ENCODE measurements around the gene MORN3. TPM values are rescaled to one million over a fixed set of nuclear protein-coding genes. Genes with fewer than 3 reads are reported as not detected.
A peak's percentile ranks its signal among the peaks of the same experiment; 100 is the strongest.

MORN3 gene
- total RNA-seq, 3 donors from 2014 or later (not counting 1 experiment from before 2014, with no cell fraction given), result 3.0 to 7.6 (median 4.4) TPM

DNA sequence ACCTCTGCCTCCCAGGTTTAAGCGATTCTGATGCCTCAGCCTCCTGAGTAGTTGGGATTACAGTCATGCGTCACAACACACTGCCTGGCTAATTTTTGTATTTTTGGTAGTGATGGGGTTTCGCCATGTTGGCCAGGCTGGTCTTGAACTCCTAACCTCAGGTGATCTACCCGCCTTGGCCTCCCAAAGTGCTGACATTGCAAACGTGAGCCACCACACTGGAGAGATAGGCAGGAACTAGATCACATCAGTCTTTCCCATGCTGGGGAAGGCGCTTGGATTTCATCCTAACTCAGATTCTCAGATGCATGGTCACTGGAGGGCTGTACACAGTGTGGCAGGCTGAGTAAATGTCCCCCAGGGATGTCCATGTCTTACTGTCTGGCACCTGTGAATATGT is 61.2 kb downstream of the MORN3 start:
- Histone ChIP-seq H3K27ac (ENCODE audit: low read length) (no peak overlapping the region), H3K4me1 (ENCODE audit: control insufficient read depth, insufficient read depth, low read length) (no peaks in the 10 kb centered on the region), H3K36me3 (ENCODE audit: control insufficient read depth, insufficient read depth, low read length) (no peaks in the 10 kb centered on the region), H3K4me3 (ENCODE audit: low read length) (no peak overlapping the region), H3K9me3 (ENCODE audit: control insufficient read depth, insufficient read depth, low read length) (no peaks in the 10 kb centered on the region), H3K27me3 (ENCODE audit: control insufficient read depth, insufficient read depth, low read length) (no peaks in the 10 kb centered on the region)
- TF ChIP-seq, protein P1, sequence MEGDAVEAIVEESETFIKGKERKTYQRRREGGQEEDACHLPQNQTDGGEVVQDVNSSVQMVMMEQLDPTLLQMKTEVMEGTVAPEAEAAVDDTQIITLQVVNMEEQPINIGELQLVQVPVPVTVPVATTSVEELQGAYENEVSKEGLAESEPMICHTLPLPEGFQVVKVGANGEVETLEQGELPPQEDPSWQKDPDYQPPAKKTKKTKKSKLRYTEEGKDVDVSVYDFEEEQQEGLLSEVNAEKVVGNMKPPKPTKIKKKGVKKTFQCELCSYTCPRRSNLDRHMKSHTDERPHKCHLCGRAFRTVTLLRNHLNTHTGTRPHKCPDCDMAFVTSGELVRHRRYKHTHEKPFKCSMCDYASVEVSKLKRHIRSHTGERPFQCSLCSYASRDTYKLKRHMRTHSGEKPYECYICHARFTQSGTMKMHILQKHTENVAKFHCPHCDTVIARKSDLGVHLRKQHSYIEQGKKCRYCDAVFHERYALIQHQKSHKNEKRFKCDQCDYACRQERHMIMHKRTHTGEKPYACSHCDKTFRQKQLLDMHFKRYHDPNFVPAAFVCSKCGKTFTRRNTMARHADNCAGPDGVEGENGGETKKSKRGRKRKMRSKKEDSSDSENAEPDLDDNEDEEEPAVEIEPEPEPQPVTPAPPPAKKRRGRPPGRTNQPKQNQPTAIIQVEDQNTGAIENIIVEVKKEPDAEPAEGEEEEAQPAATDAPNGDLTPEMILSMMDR (IDR thresholded peaks at IDR 0.05), result no peak
- Mint-ChIP-seq H3K36me3 (no peaks in the 10 kb centered on the region), H3K4me3 (no peak overlapping the region), H3K27me3 (ENCODE audit: low read depth in 2 of 2) (no peaks in the 10 kb centered on the region), H3K9me3 (no peaks in the 10 kb centered on the region), H3K4me1 (peaks cover 5 to 10% of the 10 kb centered on the region in 2 donors), H3K27ac (peak overlapping the region in 1 of 2 donors; percentile 73)
- DNase-seq (no peak), ATAC-seq (no peak)
- intact Hi-C loops (cut with micrococcal nuclease), result no loop called here
- 92% methylated on average over 6 of the region's 6 CpGs for WGBS (ENCODE audit: insufficient coverage)

- ATAC-seq (no peak), DNase-seq (no peak)
- Histone ChIP-seq H3K36me3 (ENCODE audit: control insufficient read depth, insufficient read depth, low read length) (no peaks in the 10 kb centered on the region), H3K4me3 (ENCODE audit: low read length) (no peak overlapping the region), H3K9me3 (ENCODE audit: control insufficient read depth, insufficient read depth, low read length) (no peaks in the 10 kb centered on the region), H3K27ac (ENCODE audit: low read length) (no peak overlapping the region), H3K27me3 (ENCODE audit: control insufficient read depth, insufficient read depth, low read length) (no peaks in the 10 kb centered on the region), H3K4me1 (ENCODE audit: control insufficient read depth, insufficient read depth, low read length) (no peaks in the 10 kb centered on the region)
- intact Hi-C loops (cut with micrococcal nuclease), result no loop called here
- Mint-ChIP-seq H3K4me3 (no peak overlapping the region), H3K36me3 (no peaks in the 10 kb centered on the region), H3K4me1 (peaks cover 0 to 3% of the 10 kb centered on the region in 2 donors), H3K27me3 (ENCODE audit: low read depth in 2 of 2) (no peaks in the 10 kb centered on the region), H3K9me3 (no peaks in the 10 kb centered on the region), H3K27ac (no peak overlapping the region)
- TF ChIP-seq, protein P1 (IDR thresholded peaks at IDR 0.05), result no peak
- WGBS (ENCODE audit: insufficient coverage), result 98% methylated on average over 6 of the region's 6 CpGs
Observed at GRCh38 chr12:121603581-121603980, 65.9 kb downstream of the MORN3 start.

GRCh38 chr12:121602766-121603165 is 66.7 kb downstream of the MORN3 start:
- no peak overlapping the region for H3K27ac Mint-ChIP-seq
- Histone ChIP-seq H3K4me1 (ENCODE audit: control insufficient read depth, insufficient read depth, low read length) (no peaks in the 10 kb centered on the region), H3K9me3 (ENCODE audit: control insufficient read depth, insufficient read depth, low read length) (no peaks in the 10 kb centered on the region), H3K36me3 (ENCODE audit: control insufficient read depth, insufficient read depth, low read length) (no peaks in the 10 kb centered on the region), H3K4me3 (ENCODE audit: low read length) (no peak overlapping the region), H3K27me3 (ENCODE audit: control insufficient read depth, insufficient read depth, low read length) (no peaks in the 10 kb centered on the region), H3K27ac (ENCODE audit: low read length) (no peak overlapping the region)
- intact Hi-C loops (cut with micrococcal nuclease), result no loop called here
- no peaks in the 10 kb centered on the region for H3K27me3 Mint-ChIP-seq (ENCODE audit: low read depth in 2 of 2)
- H3K9me3 Mint-ChIP-seq, result no peaks in the 10 kb centered on the region
- WGBS (ENCODE audit: insufficient coverage), result 96% methylated on average over 4 of the region's 6 CpGs
- TF ChIP-seq, protein P1 (IDR thresholded peaks at IDR 0.05), result no peak
- ATAC-seq, result no peak
- H3K36me3 Mint-ChIP-seq, result no peaks in the 10 kb centered on the region
- no peak overlapping the region for H3K4me3 Mint-ChIP-seq
- H3K4me1 Mint-ChIP-seq, result no peaks in the 10 kb centered on the region
- DNase-seq, result no peak

- no peaks in the 10 kb centered on the region for H3K9me3 Mint-ChIP-seq
- no peak overlapping the region for H3K4me3 Mint-ChIP-seq
- H3K36me3 Mint-ChIP-seq, result no peaks in the 10 kb centered on the region
- Histone ChIP-seq H3K4me3 (ENCODE audit: low read length) (no peak overlapping the region), H3K27me3 (ENCODE audit: control insufficient read depth, insufficient read depth, low read length) (no peaks in the 10 kb centered on the region), H3K27ac (ENCODE audit: low read length) (no peak overlapping the region), H3K9me3 (ENCODE audit: control insufficient read depth, insufficient read depth, low read length) (no peaks in the 10 kb centered on the region), H3K4me1 (ENCODE audit: control insufficient read depth, insufficient read depth, low read length) (no peaks in the 10 kb centered on the region), H3K36me3 (ENCODE audit: control insufficient read depth, insufficient read depth, low read length) (no peaks in the 10 kb centered on the region)
- TF ChIP-seq, protein P1 (IDR thresholded peaks at IDR 0.05), result no peak
- H3K27me3 Mint-ChIP-seq (ENCODE audit: low read depth in 2 of 2), result no peaks in the 10 kb centered on the region
- DNase-seq (no peak), ATAC-seq (no peak)
- no peak overlapping the region for H3K27ac Mint-ChIP-seq
- no peaks in the 10 kb centered on the region for H3K4me1 Mint-ChIP-seq
- intact Hi-C loops (cut with micrococcal nuclease), result no loop called here
- 98% methylated on average over 6 of the region's 6 CpGs for WGBS (ENCODE audit: insufficient coverage)
Observed at GRCh38 chr12:121600702-121601336, 68.6 kb downstream of the MORN3 start.
